Epidermal melanocyte (primary cell): ENCODE results near the gene TRMU.

Source experiments
- DNase-seq: peaks from one replicate; pipeline ENCODE4 v3.0.0; 2011; ENCODE audit warnings: low spot score; ENCODE audit not compliant: insufficient read length

Gene TRMU, protein sequence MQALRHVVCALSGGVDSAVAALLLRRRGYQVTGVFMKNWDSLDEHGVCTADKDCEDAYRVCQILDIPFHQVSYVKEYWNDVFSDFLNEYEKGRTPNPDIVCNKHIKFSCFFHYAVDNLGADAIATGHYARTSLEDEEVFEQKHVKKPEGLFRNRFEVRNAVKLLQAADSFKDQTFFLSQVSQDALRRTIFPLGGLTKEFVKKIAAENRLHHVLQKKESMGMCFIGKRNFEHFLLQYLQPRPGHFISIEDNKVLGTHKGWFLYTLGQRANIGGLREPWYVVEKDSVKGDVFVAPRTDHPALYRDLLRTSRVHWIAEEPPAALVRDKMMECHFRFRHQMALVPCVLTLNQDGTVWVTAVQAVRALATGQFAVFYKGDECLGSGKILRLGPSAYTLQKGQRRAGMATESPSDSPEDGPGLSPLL

DNA sequence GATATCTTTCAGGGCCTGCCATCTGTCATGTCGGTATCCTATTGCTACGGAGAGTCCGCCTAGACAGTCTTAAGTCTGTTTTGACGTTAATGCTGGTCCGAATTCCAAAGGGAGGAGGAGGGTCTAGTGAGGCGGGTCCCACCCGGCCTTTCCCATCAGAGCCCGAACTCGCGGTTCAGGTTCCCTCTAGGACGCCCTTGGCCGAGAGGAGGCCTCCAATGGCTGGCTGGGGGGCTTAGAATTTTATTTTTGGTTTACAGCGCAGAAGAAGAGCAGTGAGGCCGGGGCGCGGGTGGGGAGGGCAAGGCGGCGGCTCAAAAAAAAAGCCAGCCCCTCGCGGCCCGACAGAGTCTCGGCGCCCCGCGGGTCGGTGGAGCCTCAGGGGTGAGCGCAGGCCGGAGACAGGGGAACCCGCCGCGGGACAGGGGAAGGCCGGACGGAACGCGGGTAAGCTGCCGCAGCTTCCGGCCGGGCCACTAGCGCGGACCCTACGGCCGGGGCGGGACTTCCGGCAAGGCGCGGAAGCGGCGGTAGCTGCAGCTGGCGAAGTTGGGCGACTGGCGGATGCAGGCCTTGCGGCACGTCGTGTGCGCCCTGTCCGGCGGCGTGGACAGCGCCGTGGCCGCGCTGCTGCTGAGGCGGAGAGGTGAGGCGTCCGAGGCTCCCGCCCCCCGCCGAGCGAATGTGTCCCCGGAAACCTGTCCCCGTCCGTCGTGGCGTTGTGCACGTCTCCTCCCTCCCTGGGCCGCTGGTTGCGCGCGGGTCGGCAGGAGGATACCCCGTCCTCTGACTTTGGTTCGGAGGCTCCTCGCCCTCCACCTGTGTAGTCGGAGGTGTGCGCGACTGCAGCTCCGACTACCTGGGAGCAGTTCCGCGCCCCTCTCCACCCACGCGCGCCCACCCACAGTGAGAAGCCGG, at the start of gene TRMU:
TSS of gene TRMU (plus strand) at position 514 of the 918 bp plus-strand sequence. CDS start at position 565, 51 bp downstream.
- DNase-seq, result peak; percentile 97

- no peak for DNase-seq
Measured at GRCh38 chr22:46286006-46286405, 49.5 kb upstream of the TRMU start.

DNA sequence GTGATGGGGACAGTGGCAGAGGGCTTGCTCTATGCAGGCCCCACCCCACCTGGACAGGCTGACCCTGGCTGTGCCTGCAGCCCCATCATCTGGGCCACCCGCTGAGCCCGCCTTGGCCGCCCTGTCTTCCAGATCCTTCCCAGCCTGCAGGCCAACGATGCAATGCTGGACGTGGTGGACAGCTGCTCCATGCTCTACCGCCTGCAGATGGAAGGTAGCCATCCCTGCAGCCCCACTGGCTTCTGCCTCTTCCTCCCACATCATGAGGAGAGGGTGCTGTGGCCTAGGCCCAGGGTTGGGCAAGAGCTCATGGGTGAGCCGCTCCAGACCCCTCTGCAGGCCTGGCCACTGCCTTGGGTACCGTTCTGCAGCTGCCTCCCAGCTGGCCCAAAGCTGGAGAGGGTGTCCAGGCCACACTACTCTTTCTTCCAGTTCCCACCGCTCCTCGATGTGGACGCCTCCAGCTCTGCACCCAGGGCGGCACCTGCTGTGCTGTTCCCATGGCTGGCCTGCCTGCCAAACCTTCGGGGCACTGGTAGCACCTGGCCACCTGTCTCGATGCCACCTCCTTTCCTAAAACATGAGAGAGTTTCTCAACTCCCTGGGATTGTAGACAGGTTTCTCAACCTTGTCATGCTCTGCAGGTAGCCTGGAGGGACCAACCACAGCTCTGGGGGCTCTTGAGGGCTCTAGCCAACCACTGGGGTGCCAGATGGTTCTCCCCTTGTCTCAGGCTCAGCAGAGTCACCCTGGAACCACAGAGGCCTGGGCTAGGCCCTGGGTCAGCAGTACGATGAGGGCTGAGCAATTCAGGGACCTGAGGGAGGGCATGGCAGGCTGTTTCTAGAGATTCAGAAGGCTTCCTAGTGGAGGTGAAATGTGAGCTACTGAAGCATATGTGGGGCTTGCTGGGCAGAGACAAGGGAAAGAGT, 48.3 kb upstream of the TRMU start:
- no peak for DNase-seq

DNA sequence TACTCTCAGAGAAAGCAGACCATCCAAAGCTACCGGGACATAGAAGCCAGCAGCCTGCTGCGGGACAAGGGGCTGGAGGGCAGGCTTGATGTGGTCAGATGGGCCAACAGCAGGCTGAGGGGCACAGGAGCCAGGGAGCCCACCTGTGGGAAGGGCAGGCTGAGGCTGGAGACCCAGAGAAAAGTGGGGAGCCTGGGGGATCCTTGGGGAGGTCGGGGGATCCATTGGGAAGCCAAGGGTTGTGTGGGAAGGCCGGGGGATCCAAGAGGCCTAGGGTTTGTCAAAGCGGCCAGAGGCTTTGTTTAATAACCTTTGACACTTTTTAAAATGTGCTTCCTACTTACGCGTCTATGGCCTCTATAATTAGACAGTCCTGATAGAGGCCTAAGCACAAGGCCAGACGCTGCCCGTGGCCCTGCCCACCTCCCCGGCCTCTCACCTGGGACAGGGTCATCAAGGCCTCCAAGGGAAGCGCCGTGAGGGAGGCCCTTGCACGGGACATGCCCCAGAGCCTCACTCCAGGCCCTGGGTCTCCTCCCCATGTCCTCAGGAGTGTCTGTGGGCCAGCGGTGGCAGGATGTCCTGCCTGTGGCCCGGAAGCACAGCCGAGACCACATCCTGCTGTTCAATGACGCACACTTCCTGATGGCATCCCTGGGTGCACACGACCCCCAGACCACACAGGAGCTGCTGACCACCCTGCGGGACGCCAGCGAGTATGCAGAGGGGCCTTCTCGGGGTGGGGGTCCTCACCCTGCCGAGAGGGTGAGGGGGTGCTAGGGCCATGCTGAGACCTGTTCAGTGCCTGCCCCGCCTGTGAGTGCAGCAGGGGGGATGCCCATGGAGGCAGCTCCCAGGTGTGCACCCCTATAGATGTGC, 47.4 kb upstream of the TRMU start:
- DNase-seq, result no peak

DNA sequence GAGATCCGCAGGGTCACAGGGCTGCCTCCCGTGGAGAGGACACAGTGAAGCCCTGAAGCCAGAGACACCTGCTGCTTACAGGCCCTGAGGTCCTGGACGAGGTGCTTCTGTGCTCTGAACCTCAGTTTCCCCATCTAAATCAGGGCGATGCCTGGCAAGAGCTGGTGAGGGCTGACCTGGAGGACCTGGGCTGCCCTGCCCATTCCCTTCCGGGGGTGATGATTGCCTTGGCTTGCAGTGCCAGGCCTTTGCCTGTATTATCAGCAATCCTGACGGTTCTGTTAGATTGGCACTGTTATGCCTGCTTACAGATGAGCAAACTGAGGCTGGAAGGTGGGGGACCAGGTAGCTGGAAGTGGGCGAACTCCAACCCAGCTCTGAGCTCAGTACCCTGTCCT, 46.7 kb upstream of the TRMU start:
- DNase-seq, result no peak

DNA sequence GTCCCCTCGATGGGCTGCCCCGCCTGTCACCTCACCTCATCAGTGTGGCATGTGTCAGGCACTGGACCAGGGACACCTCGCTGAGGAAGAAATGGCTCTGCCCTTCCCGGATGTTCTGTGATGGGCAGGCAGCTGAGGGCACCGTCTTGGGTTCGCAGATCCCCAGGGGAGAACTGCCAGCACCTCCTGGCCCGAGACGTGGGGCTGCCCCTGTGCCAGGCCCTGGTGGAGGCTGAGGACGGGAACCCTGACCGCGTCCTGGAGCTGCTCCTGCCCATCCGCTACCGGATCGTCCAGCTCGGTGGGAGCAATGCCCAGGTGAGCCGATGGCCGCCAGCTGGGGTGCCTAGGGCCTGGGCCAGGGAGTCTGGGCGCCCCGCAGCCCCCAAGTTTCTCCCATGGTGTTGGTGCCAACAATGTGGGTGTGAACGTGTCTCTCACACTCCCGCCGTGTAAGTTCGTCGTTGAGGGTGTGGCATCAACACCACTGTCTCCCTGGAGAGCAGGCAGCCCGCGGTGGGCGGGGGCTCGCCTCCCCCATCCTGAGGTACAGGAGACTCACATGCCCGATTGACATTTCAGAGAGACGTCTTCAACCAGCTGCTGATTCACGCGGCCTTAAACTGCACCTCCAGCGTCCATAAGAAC, 46.1 kb upstream of the TRMU start:
- no peak for DNase-seq

GRCh38 chr22:46290121-46290842, 45.2 kb upstream of the TRMU start:
- no peak for DNase-seq

GRCh38 chr22:46290843-46291785, 44.4 kb upstream of the TRMU start:
- no peak for DNase-seq

DNA sequence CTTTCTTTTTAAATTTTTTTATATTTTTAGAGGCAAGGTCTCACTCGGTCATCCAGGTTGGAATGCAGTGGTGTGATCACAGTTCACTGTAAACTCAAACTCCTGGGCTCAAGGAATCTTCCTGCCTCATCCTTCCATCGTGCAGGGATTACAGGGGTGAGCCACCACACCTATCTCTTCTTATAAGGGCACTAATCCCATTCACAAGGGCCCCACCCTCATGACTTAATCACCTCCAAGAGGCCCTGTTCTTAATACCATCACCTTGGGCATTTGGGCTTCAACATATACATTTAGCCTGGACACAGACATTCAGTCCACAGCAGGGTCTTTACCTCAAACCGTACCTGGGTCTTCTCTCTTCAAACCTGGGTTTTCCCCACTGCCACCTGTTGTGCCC, 43.3 kb upstream of the TRMU start:
- no peak for DNase-seq

DNA sequence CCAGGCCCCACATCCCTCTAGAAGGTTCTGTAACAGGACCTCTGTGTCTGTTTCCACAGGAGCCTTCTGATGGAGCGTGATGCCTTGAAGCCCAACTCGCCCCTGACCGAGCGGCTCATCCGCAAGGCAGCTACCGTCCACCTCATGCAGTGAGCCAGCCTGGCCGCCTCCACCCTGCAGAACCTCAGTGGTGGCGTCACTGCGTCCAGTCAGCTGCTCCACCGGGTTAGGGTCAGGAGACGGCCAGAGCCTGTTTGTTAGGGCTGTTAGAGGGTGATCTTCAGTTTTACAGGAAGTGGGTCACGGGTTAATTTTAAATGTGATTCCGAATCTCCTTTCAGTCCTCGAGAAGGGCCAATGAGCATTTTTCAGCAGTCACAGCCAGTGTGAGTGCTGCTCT, 42.8 kb upstream of the TRMU start:
- DNase-seq, result no peak

DNA sequence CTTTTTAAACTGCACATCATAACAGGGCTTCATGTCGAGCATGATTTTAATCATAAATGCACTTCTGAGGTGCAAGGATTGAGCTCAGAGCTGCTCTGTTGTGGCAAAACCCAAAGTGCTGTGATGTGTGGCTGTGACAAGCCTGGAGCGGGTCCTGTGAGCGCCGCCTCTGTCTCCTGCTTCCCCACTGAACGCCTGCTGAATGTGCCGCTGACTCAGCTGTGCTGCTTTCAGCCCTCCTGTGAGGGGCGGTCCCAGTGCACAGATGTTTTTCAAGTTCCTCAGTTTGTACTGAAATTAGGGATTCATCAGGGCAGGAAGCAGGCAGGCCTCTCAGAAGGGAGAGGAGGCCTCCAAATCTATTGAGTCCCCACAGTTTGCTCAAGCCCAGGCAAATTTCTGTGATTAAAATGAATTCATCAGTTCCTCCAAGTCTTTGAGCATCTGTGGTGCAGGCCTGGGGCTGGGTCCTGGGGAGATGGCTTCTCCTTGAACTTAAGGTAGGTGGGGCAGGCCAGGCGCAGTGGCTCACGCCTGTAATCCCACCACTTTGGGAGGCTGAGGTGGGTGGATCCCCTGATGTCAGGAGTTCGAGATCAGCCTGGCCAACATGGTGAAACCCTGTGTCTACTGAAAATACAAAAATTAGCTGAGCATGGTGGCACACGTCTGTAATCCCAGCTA, 41.8 kb upstream of the TRMU start:
- DNase-seq, result peak; percentile 61

DNA sequence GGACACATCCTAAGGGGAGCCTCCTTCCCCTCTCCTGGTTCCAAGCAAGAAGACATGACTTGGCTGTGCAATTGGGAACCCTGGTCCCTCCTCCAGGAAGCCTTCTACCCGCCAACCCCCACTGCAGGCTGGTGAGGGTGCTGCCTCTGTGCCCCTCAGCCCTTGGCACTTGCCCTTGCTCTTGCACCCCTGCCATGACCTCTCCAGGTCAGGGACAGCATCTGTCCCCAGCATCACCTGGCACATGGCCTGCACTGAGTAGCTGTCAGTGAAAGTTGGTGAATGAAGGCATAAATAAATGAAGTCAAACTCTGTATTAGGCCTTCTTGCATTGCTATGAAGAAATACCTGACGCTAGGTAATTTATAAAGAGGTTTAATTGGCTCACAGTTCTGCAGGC, 40.7 kb upstream of the TRMU start:
- DNase-seq, result no peak

- DNase-seq, result no peak
Measured at GRCh38 chr22:46295277-46295971, 40.1 kb upstream of the TRMU start.

- peak; percentile 99 for DNase-seq
Measured at GRCh38 chr22:46296257-46297150, 39.0 kb upstream of the TRMU start, which contains the start of gene GTSE1. Gene GTSE1 (plus strand): TSS chr22:46296870. CDS start chr22:46297401, 531 bp downstream.

DNA sequence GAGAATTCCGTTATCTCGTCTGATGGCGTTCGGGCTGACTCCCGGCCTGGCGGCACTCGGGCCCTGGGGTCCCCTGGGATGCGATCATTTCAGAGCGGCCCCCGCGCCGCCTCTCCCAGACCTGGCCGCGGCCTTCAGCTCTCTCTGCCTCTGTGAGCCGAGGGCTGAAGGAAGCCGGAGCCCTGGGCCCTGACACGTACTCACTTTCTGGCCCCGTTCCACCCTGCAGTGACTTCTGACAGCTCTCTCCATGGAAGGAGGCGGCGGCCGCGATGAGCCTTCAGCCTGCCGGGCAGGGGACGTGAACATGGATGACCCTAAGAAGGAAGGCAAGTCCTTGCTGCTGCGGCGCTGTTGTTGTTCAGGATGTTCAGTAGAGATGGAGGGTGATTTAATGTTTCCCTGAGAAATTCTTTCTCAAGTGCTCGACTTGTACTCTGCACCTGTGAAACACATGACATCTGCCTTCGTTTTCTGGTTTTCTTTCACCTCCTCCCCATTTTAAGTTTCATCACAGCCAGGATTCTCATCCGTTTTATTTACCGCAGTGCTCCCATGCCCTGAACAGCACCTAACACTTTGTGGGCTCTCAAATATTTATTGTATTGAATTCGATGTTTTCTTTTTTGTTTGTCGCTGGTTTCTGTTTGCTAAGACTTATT, 38.2 kb upstream of the TRMU start:
- no peak for DNase-seq
